HG02981 (cell line): ENCODE measurements around the gene ASCC3.
"Not testable (repeated sequence)": the region's sequence is repeated elsewhere in the genome, so short reads cannot be mapped to it uniquely, and the experiment has no call there.

Experiments used
- ATAC-seq: cut with Tn5 transposase; IDR thresholded peaks from one replicate; pipeline ENCODE4 v1.9.1; 2021; ENCODE audit warnings: mild to moderate bottlenecking, moderate library complexity; ENCODE audit not compliant: unreplicated experiment

ASCC3 gene

DNA sequence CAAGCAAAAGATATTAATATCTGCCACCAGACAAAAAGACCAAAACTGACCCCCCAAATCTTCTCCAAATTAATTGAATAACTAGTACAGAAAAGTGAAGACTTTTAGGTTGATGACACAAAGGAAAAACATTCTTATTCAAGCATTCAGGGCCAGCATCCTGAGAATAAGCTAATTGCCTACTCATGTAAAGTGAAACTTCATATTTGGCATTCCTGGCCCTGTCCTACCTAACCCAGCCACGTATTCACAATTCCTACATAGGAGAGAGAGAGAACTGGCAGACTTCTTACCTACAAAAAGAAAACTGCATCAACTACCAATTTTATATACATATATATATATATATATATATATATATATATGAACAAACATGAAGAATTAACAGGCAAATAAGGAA lies 4.9 kb upstream of the ASCC3 start:
- no peak for ATAC-seq

DNA sequence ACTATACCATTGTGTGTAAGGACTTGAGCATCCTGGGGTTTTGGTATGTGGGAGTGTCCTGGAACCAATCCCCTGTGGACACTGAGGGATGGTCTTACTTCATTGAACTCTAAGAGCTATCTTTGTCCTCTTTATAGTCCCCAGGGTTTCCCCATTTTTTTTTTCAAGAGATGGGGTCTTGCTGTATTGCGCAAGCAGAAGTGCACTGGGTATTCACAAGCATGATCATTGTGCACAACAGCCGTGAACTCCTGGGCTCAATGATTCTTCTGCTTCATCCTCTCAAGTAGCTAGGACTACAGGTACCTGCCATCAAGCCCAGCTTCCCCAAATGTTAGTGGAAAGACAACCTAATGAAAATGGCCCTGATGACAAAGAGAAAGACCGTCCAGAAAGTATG lies 2.2 kb upstream of the ASCC3 start:
- no peak for ATAC-seq

DNA sequence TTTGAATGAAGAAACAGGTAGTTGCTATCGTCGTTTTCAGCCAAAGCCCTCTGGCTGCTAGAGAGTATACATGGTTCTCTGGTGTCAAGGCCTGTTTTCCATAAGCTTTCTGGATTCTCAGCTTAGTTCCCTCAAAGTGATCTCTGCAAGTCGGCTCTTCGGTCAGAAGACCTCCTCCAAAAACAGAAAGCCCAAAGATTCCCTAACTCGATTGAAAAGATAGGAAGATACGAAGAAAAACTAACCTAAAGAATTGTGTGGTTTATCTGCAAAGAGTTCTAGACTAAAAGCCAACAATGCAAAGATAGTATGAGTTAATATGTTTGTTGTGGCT lies 545 bp upstream of the ASCC3 start:
- ATAC-seq: no peak

DNA sequence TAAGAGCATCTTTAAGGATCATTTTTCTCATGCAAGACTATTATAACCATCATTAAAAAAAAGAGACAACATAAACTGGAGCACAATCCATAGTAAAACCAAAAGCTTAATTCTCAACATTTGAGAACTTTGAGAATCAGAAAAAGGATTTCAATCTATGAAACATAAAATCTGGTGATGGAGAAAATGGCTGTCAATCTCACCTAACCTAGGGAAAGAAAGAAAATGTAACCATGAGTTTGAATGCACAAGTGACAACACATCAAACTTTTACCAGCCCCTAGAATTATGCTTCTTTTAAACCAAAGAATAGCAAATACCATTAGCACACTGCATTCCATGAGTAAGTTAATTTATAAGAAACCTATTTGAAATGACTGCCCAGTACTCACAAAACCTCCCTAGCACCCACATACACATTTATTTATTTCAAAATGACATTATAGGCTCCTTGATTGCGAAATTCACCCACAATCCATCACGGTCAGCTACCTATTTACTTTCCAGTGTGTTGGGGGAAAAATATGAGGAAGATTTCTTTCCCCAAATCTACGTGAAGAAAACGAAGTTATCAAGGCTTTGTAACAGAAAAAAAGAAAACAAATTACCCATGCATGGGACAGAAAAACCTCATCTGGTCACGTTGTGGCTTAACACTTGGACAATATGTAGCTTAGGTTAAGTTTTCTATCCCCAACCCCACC lies 828 bp downstream of the ASCC3 start:
- ATAC-seq: no peak

DNA sequence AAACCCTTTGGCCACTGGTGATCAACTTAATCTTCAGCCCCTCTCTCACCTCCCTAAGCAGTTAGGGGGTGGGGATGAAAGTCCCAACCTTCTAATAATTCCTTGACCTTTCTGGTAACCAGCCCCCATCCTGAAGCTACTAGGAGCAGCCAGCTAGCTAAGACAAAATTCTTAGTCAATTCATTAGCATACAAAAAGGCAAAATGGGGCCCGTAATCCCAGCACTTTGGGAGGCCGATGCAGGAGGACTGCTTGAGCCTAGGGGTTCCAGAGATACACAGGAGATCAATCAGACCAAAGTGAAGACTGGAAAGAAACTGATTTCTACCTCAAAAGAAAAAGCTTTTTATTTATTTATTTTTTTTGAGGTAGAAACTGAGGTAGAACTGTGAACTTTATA lies 1.8 kb downstream of the ASCC3 start:
- ATAC-seq: no peak

DNA sequence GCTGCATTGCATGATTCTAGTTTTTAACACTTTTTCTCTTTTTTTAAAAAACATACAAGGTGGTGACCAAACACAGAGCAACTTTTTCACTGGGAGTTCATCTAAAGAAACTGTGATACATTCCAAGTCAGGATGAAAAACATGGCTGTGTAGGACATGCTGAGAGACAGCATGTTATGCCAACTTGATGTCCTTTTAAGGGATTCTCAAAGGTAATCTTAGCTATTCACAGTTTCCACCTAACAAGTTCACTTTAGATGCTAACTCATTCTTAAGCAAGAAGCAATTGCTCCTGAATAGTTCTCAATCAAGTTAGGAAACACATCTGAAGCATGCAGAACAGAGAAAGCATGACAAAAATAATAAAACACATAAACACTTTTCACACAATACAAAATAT lies 3.3 kb downstream of the ASCC3 start:
- ATAC-seq: no peak

DNA sequence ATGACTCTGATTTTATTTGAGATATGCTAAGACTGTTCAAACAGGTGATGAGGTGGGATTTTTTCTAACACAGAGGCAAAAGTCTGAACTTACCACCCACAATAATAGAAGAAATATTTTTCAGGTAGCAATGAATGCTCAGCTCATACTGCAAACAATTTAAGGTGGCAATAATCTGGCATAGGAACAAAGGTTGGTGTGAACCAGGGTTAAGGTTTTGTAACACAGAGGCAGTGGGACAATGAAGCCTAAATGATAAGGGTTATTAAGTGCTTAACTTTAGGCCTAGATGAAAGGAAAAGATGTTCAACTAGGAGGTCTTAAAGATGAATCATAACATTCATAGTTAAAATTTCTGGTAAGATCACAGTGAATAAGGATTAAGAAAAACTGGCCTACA lies 4.9 kb downstream of the ASCC3 start:
- no peak for ATAC-seq

DNA sequence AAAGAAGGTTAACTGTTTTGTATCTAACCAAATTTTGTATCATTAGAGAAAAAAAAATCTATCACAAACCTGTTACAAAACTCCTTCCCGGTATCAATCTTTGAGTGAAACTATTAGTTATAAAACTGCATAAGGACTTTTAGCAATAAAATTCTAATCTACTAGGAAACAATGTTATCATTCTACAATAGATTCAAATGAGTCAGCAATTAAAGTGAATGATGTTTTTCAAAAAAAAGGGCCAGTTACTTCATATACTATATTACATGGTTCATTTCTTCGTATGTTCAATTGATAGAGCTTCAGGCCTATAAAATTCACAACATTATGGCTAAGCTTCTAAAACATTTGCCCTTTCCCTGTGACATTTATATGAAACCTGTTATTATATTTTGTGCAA lies 15.6 kb downstream of the ASCC3 start:
- no peak for ATAC-seq

DNA sequence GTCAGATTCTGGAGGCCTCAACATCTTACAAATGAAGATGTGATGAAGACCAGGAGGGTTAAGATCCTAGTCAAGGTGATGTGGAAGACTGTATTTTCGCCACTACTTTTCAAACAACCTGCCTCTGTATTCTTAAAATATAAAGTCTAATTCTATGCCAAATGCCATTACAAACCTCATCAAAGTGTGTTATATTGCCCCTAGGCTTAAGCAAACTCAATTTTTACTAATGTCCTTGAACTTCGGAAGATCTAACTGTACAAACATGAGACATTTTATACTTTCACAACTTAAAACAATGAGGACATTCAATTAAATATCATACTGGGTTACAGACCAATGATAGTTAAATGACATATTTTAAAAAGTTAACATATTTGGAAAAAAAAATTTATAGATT lies 19.1 kb downstream of the ASCC3 start:
- no peak for ATAC-seq

DNA sequence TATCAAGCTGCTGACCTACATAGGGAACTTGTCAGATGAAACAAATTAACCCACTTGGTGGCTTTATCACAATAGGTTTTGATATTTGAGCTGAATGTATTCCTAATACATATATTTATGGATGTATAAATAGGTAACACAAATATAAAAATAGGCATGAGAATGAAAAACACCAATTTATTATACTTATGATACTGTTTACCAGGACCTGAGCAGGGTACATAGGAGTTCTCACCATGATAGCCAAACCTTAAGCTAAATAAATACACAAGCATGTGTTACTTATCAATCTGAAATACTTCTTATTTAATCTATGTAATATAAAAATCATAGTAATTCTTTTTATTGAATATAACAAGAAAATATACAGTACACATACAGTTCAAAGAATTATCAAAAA lies 25.0 kb downstream of the ASCC3 start:
- no peak for ATAC-seq

DNA sequence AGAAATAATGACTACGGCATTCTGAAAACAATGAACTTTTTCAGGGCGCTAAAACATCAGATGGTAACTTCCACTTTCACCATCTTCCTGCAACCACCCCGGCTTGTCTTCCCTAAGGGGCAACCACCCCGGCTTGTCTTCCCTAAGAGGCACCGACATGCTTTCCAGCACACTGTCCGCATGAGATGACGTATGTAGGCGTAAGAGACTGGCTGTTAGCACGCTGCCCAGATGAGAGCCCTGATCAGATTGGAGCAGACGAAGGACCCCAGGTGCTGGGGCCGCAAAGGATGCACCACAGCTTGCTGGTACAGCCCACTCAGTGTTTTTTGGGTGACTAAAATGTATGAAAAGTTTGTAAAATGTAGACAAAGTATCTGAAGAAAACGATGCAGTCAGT lies 29.3 kb downstream of the ASCC3 start:
- no peak for ATAC-seq

DNA sequence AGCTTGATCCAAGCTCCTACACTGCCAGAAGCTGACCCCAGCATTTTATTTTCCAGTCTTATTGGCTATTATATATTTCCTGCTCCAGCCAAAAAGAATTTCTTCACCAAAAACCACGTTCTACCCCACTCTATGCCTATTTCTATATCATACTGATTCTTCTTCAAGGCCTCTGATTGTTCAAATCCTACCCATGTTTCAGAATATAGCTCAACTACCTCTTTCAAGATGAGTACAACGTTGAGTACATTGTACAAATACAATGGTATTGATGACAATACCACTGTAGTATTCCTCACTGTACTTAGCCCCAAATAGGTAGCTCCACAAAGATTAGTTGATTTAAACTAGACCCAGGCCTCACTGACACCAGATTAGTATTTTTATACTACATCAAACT lies 31.0 kb downstream of the ASCC3 start:
- ATAC-seq: no peak

DNA sequence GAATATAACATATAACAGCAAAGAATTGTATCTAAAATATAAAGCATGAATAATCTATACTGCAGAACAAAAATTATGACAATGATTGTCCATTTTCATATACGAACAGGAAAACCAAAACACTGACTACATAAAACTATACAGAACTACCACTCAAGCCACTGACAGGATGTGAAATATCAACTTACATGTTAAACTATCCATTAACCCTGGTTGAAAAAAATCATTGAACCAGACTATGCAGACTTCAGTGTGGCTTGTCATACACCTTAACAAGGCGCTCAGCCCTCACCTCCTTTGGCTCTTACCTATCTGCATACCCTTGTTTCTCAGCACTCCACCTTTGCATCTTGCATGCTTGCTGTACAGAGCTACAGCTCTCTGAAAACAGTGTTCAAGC lies 34.9 kb downstream of the ASCC3 start:
- peak; percentile 82 for ATAC-seq

DNA sequence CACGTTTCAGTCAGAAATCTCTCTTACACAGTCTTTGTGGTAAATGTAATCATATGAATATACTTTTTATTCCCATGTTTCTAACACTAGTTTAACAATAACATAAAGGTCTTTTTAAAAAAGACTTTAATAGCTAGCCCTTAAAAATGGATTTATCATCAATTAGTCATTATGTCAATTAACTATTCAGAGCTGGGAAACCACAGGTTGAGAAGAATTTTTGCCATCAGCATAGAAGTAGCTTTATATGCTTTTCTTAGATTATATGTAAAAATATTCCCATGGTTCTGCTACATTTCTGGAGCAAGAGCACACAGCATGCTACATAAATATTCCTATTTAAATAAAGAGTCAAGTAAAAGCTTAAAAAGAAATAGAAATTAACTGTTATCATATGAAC lies 35.5 kb downstream of the ASCC3 start:
- no peak for ATAC-seq

DNA sequence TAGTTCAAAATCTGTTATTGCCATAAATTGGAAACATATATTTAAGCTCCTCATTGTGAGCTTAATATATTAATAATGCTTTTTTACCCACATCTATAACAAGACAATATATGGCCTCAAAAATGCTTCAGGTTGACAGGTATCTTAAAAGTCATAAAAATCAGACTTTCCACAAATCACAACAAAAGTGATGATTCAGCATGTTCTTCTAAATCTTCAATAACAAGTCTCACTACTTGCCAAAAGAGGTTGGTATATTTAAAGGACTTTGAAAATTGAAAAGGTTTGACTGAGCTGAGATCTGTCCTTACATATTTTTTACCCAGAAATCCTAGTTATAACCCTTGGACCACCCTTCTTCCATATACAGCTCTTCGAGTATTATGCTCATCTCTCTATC lies 41.7 kb downstream of the ASCC3 start:
- no peak for ATAC-seq

DNA sequence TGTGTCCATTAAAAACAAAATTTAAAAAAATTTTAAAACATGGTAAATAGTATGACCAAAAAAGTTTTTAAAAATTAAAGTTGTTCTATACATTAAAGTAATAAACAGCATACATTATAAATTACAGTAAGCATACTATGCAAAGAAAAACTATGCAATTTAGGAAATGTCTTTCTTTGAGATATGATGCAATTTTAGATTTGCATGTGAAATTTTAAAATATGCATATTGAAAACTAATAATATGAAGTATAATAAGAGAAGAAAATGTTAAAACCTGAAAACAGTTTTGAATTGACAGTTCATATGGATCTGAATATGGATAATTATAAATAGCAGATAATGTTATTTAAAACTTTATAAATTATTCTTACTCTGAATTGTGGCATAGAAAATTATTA lies 43.1 kb downstream of the ASCC3 start:
- no peak for ATAC-seq

DNA sequence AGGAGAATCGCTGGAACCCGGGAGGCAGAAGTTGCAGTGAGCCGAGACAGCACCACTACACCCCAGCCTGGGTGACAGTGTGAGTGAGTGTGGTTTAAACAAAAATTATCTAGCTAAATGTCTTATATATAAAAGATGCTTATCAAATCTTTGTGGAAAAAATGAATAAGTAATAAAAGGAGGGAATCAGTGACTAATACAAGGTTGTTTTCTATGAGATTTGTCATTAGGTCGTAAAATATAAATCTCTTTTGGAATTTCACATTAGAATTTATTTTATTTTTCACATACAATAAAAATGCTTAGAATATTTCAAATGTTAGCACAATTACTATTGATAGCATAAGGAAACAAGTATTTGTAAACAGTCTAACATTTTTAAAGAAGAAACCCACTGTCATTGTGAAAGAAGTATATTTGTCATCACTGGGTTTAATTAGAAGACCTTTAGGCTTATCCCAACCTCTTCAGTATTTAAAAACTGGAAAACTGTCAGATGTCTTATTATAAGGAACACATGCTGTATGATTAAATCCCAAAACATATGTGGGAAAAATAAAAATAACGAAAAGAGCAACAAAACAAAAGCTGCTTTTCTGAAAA lies 47.1 kb downstream of the ASCC3 start:
- no peak for ATAC-seq

DNA sequence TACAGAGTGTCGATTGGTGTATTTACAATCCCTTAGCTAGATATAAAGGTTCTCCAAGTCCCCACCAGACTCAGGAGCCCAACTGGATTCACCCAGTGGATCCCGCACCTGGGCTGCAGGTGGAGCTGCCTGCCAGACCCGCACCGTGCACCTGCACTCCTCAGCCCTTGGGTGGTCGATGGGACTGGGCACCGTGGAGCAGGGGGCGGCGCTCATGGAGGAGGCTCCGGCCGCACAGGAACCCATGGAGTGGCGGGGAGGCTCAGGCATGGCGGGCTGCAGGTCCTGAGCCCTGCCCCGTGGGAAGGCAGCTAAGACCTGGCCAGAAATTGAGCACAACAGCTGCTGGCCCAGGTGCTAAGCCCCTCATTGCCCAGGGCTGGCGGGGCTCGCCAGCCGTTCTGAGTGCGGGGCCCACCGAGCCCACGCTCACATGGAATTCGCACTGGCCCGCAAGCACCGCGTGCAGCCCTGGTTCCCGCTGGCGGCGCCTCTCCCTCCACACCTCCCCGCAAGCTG lies 52.0 kb downstream of the ASCC3 start:
- ATAC-seq: not testable (repeated sequence)

DNA sequence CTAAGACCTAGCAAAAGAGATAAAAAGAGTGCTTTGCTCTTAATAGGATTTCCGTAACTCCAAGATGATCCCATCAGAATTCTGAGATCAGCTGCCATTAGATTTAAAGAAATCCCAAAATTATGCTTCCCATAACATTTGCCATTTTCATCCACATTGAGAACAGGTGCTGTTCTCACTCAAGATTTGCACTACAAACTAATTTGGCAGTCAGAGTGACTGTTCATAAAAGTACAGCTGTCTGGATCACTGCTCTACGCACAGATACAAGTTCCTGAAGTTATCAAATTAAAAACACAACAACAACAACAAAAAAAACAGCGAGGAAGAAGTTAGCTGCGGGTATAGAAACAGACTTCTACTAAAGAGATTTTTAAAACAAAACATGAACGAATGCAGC lies 58.1 kb downstream of the ASCC3 start:
- ATAC-seq: no peak

DNA sequence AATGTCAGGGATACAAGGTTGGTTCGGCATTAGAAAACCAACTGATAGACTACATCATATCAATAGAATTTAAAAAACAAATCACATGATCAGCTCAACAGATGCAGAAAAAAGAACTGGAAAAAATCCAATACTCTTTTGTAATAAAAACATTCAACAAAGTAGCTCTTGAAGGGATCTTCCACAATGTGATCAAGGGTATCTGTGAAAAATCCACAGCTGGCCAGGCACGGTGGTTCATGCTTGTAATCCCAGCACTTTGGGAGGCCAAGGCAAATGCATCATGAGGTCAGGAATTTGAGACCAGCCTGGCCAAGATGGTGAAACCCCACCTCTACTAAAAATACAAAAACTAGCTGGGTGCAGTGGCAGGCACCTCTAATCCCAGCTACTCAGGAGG lies 63.1 kb downstream of the ASCC3 start:
- no peak for ATAC-seq

DNA sequence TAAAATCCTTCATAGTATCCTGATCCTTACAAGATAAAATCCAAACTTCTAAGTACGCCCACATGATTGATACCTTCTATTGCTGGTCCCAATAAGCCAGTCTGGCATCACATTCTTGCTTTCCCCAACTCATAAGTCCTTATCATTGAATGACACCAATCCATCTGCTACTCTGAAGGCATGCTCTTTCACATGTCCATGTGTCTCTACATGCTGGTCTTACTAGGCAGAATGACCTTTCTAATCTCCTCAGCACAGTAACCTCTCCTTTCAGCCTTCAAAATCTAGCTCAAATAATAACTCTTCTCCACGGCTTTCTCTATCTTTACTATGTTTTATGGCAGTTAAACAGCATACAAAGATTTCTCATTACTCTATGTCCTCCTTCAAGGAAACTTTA lies 71.1 kb downstream of the ASCC3 start:
- peak; percentile 5 for ATAC-seq

DNA sequence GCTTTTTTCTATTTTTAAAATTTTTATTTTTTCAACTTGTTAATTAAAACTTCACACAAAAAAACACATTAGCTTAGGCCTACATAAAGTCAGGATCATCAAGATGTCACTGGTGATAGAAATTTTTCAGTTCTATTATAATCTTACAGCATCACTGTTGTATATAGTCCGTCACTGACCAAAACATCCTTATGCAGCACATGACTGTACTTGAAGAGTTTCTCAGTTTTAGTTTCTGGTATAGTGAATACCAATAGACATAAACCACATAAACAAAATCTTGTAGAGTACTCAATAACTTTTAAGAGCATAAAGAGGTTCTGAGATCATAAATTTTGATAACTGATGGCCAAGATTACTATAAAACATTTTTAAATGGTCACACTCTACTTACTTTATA lies 71.8 kb downstream of the ASCC3 start:
- peak; percentile 80 for ATAC-seq
